HG03442 (cell line): ENCODE results near the gene SMG6.

Source experiments
- ATAC-seq: cut with Tn5 transposase; IDR thresholded peaks from one replicate; pipeline ENCODE4 v1.9.1; 2021; ENCODE audit warnings: mild to moderate bottlenecking, moderate library complexity; ENCODE audit not compliant: unreplicated experiment

SMG6 gene

DNA sequence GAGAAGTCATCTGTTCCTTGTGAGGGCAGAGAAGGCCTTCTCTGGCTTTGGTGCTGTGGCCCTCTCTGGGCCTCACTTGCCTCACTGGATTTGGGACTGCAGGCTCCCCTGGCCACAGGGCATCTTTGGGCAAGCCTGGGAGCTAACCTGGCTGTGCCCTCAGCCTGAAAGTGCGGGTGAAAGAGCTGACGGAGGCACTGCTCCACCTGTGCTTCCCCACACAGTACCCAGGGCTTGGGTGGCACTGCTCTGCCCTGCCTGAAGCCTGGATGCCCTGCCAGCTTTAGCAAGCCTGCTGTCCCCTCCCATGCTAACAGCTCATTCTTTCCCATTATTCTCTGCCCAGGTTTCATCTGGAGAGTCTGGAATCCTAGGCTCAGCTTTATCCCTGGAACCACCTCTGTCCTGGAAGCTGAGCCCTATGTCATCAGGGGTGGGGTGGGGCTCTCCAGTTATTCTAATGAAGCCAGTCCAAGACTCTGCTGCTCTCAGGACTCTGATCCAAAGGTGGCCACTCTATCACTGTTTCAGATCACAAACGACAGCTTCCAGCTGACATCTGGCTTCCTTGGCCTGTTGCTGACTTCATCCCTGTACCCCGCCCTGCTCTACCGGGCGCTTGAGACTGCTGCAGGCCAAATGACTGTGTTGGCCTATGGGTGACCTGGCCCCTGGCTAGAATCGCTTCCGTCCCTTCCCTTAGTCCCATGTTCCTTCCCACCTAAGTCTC is 219.4 kb downstream of the SMG6 start:
- no peak for ATAC-seq

DNA sequence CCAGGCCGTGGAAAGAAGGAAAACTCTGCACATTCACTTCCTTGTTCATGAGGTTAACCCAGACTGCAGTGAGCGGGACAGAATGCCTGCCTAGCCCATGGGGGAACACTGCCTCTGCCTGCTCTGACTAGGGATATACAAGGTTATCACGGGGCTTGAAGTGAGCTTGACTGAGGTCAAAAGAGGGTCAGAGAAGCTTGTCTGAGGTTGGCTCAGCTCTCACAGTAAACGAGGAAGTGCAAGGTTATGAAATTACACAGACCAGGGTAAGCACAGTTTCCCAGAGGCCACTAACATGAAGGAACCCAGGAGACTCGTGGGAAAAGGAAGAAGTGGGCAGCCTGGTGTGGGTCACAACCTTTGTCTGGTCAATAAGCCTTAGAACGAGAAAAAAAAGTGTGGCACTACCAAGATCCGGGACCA is 220.0 kb downstream of the SMG6 start:
- ATAC-seq = peak; percentile 54

DNA sequence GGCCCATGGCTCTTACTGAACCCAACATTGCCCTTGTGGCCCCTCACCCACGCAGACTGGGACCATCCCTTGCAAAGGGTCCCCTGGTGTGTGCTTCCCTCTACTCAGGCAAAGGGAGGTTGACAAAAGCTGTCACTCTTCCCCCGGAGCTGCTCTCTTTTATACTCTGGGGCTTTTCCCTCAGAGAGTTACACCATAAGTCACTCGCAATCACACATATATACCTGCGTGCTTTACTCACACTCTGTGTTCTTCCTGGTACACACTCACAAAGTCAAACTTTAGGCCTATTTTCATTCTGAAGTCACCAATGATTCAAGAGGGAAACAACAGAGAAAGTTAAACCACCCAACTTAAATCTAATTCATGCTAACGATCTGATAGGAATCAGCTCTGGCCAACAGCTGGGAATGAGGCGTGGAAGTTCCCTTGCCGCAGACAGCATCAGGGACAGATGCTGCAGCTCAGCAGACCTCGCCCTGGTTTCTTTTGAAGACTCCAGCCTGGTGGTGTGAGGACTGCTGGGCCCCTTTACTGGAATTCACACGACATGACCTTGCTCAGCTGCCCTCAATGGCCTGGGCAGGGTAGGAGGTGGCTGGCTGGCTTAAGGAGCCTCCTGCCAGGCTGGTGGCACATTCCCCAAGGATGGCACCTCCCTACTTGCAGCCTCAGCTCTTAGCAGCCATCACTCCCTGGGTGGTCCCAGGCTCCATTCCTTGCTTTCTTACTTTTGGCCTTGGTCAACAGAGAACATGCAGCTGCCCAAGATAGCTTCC is 221.4 kb downstream of the SMG6 start:
- no peak for ATAC-seq

DNA sequence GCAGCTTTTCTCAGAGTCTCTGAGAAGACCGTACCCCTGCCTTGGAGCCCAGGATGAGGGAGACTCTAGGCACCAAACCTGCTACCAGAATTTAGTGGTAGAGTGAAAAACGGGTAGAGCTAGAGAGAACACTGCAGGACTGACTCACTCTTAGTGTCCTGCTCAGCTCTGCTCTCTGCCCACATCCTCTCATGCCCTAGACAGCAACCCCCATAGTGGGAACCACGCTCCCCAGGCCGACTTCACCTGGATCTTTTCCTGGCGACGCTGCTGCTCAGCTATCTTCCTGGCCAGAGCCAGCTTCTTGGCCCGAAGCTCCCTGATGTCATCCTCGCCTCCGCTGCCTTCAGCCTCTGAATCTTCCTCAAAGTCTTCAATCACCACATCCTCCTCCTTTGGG is 222.0 kb downstream of the SMG6 start:
- ATAC-seq = no peak

DNA sequence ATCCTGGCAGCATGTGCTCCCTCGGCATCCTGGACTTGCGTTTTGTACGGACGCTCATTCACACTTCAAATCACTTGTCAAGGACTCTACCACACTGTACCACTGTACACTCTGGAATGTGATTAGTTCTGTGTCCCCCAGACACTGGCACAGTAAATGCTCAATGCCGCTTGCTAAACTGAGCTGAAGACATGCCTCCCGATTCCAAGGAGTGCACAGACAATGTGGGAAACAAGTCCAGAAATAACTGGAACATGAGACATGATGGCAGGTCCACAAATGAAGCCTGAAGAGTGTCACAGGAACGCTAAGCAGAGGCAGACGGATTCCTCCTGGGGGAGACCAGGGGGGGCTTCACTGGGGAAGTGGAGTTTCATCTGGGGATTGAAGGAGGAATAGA is 226.5 kb downstream of the SMG6 start:
- ATAC-seq = no peak

DNA sequence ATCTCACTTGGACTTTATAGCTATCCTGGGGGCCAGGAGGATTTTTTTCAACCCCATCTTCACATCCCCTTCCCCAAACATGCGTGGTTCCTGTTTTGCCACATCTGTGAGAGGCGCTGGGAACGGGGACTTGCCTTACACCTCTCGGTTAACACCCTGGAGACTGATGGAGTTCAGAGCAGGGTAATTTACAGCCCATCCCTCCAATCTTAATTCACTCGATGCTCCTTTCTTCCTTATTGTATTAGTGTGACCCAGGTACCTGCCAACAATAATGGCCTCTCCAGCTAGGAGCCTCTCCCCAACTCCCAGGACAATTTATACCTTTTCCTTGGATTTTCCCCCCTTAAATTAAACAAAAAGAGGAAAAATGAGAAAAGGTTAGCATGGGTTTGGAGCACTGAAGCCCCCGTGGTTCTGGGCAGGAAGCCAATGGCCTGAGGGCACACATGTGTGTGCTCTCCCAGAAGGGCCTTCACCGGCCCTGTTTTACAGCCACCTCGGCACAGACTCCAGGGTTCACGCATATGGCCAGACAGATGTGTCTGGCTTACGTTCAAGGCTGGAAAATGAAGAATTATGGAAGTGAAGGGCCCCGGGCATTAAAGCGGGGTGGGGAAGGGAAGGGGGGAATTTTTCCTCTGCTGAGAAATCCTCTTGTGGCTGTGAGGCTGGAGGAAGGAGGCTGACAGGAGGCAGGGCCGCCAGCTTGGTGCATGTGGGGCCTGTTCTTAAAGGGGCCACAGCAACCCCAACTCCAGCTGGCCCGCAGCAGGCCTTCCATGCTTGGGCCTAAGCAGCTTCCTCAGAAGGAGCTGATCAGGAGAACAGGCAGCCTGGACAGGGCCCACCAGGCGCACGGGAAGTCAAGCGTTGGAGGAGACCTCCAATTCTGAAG is 227.2 kb downstream of the SMG6 start:
- no peak for ATAC-seq

DNA sequence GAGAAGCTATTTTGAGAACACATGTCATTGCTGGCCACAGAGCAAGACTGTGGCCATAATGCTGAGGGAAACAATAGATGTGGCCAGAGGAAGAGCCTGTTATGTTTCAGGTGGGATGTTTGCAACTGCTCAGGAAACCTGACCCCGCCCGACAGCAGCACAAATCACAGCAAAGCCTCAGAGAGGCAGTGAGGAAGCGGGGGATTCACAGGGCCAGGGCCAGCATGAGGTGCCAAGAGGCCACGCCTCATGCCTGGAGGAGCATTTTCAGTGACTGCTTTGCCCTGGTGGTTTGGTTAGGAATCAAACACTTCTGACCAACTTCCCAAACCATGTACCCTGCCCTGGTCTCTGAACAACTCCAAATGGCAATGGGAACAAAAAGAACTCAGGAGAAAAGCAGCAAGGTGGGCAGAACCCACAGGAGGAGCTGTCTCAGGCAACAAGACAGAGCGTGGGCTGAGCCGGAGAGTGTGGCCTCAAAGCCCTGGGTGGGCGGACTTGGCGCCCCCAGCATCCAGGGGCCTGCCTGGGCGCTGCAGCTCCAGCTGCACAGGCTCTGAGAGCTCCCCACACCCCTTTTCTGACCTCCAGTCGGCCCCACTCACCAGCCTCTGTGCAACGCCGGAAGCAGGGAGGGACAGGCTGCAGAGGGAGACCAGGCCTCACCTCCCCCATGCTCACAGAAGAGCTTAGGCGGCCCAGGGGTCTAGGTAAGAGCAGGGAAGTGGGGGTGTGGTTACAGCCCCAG is 228.1 kb downstream of the SMG6 start:
- ATAC-seq = no peak

DNA sequence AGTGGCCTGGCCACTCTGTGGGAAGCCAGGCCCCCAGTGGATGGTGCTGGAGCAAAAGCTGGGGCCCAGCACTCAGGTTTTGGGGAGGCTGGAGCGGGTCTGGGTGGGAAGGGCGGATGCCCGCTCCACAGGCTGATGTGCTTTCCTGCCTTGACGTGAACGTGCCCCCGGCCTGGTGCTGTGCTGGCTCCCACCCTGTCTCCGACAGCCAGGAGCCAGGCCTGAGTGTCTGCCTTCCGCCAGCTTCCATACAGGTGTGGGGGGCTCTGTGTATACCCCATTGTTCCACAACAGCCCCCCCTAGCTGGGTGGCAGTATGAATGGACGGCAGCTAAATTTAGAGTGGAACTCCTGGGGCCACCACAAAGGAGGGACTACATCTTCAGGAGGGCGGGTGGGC is 228.7 kb downstream of the SMG6 start:
- ATAC-seq = no peak

DNA sequence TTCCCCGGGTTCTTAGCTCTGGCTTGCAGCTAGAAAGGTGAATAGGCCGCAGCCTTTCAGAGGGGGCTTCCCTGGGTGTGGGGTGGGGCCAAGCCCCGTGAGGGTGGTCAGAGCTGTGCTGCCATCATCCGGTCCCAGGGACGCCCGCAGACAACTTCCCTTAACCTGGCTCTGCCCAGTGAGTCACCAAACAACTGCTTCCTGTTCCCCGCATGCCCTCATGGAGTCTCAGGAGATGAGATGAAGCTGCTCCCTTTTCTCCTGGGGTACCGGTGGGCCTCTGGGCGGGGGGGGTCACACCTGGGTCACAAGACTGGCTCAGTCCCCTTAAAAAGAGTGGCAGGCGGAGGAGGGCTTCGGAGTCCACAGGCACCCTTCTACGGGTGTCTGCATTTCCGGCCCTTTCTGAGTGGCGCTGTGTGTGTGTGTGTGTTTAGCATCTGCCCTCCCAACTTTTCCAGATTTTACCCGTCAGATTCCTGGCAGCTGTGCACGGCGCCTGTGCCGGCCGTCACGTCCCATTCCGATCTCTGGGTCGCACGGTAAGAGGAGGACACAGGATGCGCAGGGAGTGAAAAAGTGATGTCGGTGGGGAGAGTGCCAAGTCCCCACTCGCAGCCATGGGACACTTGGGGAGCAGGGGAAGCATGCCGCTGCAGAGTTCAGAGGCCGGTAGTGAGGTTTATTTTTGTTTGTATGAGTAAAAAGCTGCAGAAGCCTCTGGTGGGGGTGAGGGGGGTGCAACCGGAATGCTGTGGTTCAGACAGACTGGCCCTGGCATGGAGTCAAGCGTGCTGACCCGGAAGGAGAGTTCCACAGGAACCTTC is 231.9 kb downstream of the SMG6 start:
- ATAC-seq = no peak

DNA sequence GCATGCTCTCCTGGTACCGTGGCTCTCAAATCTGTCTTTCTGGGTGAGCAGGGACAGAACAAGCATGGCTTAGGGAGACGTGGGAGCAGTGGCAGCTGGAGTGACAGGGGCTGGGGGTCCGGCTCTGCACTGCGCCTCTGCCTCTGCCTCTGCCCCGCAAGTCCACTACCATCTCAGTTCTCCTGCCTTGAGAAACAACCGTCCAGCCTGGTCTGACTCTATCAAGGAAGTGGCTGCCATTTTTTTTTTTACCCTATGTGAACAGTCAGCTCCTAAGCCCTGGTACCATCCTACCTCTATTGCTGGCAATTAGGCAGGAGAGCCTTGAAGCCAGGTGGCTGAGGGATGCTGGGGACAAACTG is 232.6 kb downstream of the SMG6 start:
- ATAC-seq = no peak

DNA sequence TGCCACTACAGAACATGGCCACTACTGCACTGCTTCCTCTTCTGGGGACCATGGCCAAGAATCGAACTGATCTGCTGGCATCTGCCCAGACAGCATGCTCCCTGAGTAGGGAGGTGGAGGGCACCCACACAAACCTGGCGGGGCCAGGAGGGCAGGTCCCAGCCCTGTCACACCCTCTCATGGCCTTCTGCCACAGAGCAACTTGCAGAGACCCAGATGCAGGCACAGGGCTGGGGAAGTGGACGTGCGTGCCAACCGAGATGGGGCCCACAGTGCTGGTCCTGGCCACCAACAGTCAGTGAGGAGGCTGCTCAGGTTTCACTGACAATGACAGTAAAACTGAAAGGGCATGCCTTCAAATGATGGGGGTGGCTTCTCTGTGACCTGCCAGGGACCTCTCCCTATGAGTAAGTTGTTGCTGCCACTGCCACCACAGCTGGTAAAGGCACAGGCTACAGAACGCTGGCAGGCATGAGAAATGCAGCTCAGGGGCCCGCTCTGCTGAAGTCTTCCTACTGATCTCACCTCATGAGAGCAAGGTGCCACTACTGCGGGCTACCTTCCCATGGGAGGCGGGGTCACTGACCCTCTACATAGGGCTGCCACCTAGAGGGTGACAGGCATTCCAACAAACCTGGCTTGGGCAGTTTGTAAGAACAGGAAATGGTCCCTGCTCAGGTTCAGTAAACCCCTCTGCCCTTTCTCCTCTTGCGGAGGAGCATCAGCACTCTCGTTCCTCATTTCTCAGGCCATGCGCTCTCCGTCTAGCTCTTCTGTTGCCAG is 233.2 kb downstream of the SMG6 start:
- ATAC-seq = peak; percentile 81

DNA sequence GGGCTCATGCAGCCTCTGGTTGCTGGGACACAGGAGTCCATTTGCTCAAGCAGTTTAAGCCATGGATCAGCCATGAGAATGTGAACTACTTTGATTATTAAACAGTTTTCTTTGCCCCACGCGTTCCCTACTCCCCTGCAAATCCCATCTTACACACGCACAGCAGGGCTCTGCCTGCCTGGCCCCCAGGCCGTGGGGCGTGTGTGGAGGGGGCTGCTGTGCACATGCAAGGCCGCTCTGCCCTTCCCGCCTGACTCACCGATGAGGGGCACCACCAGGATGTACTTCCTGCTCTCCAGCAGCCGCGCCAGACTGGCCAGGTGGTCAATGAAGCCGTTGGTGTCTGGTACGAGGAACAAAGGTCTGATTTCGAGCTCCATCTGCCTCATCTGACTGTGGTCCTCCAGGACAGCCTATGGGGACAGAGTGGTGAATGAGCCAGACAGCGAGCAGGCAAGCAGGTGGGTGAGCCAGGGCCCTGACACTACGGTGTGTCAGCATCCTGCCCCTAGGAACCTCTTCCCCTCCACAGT is 235.0 kb downstream of the SMG6 start:
- ATAC-seq = no peak

DNA sequence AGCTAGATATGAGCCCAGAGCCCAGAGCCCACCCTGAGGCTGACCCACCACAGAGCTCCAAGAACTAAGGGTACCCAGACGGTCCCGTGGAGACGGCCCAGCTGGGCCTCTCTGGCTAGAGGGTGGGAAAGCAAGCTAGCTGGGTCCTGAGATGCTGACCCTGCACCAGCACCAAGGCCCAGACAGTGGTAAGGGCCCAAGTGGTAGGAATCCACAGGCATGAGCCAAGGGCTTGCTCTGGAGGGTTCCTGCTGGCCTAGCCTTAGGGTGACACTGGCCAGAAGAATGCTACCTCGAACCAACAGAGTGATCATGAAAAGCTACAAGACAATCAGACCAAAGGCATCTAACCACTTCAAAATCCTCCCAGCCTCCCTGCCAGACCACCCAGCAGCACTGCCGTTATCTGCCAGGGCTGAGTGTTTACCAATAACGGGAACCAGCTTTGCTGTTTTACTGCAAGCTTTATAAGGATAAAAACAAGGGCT is 235.5 kb downstream of the SMG6 start:
- no peak for ATAC-seq

DNA sequence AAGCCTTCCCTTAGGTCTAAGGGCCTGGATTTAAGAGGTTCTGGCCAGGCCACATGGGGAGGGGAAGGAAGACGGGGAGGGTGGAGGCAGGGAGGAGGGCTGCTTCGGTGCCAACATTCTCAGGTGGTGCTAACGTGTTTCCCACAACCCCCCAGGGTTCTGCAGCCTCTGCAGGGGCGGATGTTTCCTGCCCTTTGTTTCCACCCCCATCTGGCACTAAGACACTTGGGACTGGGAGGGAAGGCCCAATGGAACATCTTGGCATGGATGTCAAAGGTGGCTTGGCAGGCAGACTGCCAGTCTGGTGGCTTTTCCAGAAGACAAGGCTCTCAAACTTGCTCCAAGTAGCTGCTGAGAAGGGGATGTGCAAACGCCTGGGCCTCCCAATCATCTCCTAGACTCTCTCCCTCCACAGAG is 236.0 kb downstream of the SMG6 start:
- no peak for ATAC-seq

DNA sequence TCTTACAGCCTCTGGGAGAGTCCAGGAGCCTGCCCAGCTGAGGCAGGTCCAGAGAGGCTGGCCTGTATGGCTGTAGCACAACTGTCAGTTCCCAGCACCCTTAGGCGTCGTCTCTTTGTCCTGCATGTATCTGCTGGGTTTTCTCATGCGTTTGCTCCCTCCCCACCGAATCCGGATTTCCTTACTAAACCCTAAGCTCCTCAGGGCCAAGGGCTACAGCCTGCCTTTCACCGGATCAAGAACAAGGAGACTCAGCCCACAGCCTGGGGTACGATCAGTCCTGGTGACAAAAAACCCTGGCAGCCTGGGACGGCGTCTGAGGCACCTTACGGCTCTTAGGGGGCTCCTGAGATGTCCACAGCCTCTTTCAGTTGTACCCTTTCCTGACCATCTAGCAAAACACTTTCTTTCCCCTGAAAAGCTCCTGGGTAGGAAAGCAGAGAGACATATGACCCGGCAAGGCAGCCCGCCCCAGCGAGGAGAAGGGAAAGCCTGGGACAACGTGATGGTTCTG is 236.5 kb downstream of the SMG6 start:
- ATAC-seq = no peak

DNA sequence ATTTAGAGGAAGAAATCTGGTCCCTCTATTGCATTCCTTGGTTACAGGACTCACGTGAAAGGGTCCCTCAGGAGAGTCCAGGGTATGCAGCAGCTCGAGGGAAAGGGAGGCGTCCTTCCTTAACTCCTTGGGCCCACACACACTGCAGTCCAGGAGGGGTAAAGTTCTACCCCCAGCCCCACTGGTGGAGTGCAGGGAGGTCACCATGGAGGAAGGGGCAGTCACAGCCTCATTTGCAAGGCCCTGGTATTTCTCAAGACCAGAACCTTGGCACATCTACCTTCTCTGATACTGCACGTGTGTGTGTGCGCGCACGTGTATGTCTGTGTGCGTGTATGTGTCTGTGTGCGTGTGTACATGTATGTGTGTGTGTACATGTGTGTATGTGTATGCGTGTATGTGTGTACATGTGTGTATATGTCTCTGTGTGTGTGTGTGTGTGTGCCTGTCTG is 237.6 kb downstream of the SMG6 start:
- ATAC-seq = no peak

DNA sequence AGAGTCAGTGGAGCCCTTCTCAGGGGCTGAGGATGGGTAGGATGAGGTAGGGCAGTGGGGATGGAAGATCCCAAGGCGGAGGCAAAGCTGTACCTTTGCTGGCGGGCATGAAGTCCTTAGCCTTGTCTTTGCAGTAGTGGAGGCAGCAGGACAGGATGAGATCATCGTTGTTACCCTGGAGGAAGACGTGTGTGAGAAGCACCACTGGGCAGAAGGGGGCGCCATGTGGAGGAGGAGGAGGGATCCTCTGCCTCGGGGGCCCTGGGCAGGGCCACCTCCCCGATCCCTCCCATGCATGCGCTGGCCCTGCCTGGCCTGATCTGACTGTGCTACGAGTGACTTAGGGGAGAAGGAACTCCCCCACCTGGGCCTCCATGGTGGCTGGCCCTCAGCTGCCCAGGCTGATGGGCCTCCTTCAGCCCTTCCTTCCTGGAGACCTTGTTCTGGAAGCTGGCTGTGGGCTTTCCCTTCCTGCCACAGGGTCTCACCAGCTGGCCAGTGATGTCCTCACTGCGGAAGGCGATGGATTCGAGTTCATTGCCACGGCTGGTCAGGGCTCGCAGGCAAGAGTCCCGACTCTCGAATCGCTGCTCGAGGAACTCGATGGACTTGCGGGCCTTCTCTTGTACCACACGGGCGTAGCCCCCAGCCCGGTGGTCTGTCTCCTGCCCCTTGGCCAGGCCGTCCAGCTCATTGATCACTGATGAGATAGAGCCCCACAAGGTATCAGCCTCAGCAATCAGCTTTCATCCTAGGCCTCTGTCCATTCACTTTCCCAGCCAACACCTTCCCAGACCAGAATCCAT is 238.4 kb downstream of the SMG6 start:
- ATAC-seq = no peak
